Osteocyte (in vitro differentiated cells): ENCODE results near the gene TBCD. TPM values are rescaled to one million over a fixed set of nuclear protein-coding genes. Genes with fewer than 3 reads are reported as not detected.

Experiments used
- DNase-seq: peaks from one replicate; pipeline ENCODE4 v3.0.0; 2021; ENCODE audit warnings: mixed read lengths; ENCODE audit not compliant: unreplicated experiment; ENCODE audit errors: extremely low spot score
- H3K27ac Mint-ChIP-seq: one replicate; pipeline ENCODE4 v1.8.0; 2021; ENCODE audit warnings: mild to moderate bottlenecking, mixed read lengths; ENCODE audit not compliant: unreplicated experiment
- H3K27me3 Mint-ChIP-seq: one replicate; pipeline ENCODE4 v1.8.0; 2021; ENCODE audit warnings: mixed read lengths; ENCODE audit not compliant: unreplicated experiment
- H3K36me3 Mint-ChIP-seq: one replicate; pipeline ENCODE4 v1.8.0; 2021; ENCODE audit warnings: mixed read lengths; ENCODE audit not compliant: unreplicated experiment
- H3K4me1 Mint-ChIP-seq: one replicate; pipeline ENCODE4 v1.8.0; 2021; ENCODE audit warnings: mixed read lengths; ENCODE audit not compliant: unreplicated experiment
- H3K4me3 Mint-ChIP-seq: one replicate; pipeline ENCODE4 v1.8.0; 2021; ENCODE audit warnings: mild to moderate bottlenecking, moderate library complexity, mixed read lengths; ENCODE audit not compliant: unreplicated experiment
- H3K9me3 Mint-ChIP-seq: one replicate; pipeline ENCODE4 v1.8.0; 2021; ENCODE audit warnings: mixed read lengths; ENCODE audit not compliant: unreplicated experiment
- CTCF ChIP-seq: fragments of 200-600 bp; sonication (generic); IDR thresholded peaks from 2 replicates; pipeline ENCODE4 v1.5.0; 2021; ENCODE audit warnings: antibody characterized with exemption, mild to moderate bottlenecking, moderate library complexity
- total RNA-seq: library from RNA; stranded (reverse); gene quantifications from 2 replicates; pipeline ENCODE4 v1.2.1, GENCODE V29; 2021

TBCD gene
- total RNA-seq, 1 donor from 2014 or later: 74.0 TPM

GRCh38 chr17:82859431-82860403 lies 107.9 kb downstream of the TBCD start:
- no peaks in the 10 kb centered on the region for H3K9me3 Mint-ChIP-seq
- H3K27me3 Mint-ChIP-seq: no peaks in the 10 kb centered on the region
- TF ChIP-seq CTCF: no peak
- peaks cover 7% of the 10 kb centered on the region for H3K36me3 Mint-ChIP-seq
- H3K4me3 Mint-ChIP-seq: no peak overlapping the region
- peaks cover 39% of the 10 kb centered on the region for H3K4me1 Mint-ChIP-seq
- H3K27ac Mint-ChIP-seq: peak overlapping the region; percentile 63
- no peak for DNase-seq

- H3K9me3 Mint-ChIP-seq: no peaks in the 10 kb centered on the region
- peak overlapping the region; percentile 63 for H3K27ac Mint-ChIP-seq
- TF ChIP-seq CTCF: no peak
- peaks cover 45% of the 10 kb centered on the region for H3K4me1 Mint-ChIP-seq
- H3K4me3 Mint-ChIP-seq: no peak overlapping the region
- no peak for DNase-seq
- peaks cover 7% of the 10 kb centered on the region for H3K36me3 Mint-ChIP-seq
- no peaks in the 10 kb centered on the region for H3K27me3 Mint-ChIP-seq
These were observed 108.9 kb downstream of the TBCD start for GRCh38 chr17:82860606-82861392.

GRCh38 chr17:82861393-82861775 lies 109.5 kb downstream of the TBCD start:
- no peaks in the 10 kb centered on the region for H3K27me3 Mint-ChIP-seq
- H3K27ac Mint-ChIP-seq: peak overlapping the region; percentile 31
- H3K4me1 Mint-ChIP-seq: peaks cover 49% of the 10 kb centered on the region
- no peak for DNase-seq
- peaks cover 4% of the 10 kb centered on the region for H3K36me3 Mint-ChIP-seq
- no peak overlapping the region for H3K4me3 Mint-ChIP-seq
- H3K9me3 Mint-ChIP-seq: no peaks in the 10 kb centered on the region
- no peak for TF ChIP-seq CTCF

- Mint-ChIP-seq H3K9me3 (no peaks in the 10 kb centered on the region), H3K4me3 (no peak overlapping the region), H3K36me3 (peaks cover 3% of the 10 kb centered on the region), H3K27me3 (no peaks in the 10 kb centered on the region), H3K27ac (no peak overlapping the region), H3K4me1 (peaks cover 57% of the 10 kb centered on the region)
- DNase-seq: no peak
- no peak for TF ChIP-seq CTCF
These were observed 110.3 kb downstream of the TBCD start for GRCh38 chr17:82862191-82862590.
